ENCODE results near the gene UVRAG.
"Not testable (repeated sequence)": the region's sequence is repeated elsewhere in the genome, so short reads cannot be mapped to it uniquely, and the experiment has no call there.

The UVRAG gene

GRCh38 chr11:75968021-75968625 is 153.1 kb downstream of the UVRAG start:
- TF ChIP-seq CTCF (IDR thresholded peaks at IDR 0.05), result no peak
- H3K4me1 ChIP-seq, result peaks cover 3% of the 10 kb centered on the region
- H3K27ac ChIP-seq, result no peak overlapping the region
- no peaks in the 10 kb centered on the region for H3K27me3 ChIP-seq (ENCODE audit: control insufficient read depth, insufficient read depth, low read length)
- no peak overlapping the region for H3K4me3 ChIP-seq (ENCODE audit: low read depth, low read length)
- H3K4me2 ChIP-seq (ENCODE audit: low read length), result no peak overlapping the region
- H3K36me3 ChIP-seq (ENCODE audit: control insufficient read depth, insufficient read depth, low read length), result no peaks in the 10 kb centered on the region
- H3K9me3 ChIP-seq (ENCODE audit: control insufficient read depth, low read length), result no peaks in the 10 kb centered on the region
- no peak overlapping the region for H2AFZ ChIP-seq
- no peak overlapping the region for H3K9ac ChIP-seq
- H3K79me2 ChIP-seq, result no peaks in the 10 kb centered on the region

GRCh38 chr11:75969626-75970308 is 154.8 kb downstream of the UVRAG start:
- H3K9ac ChIP-seq, result no peak overlapping the region
- no peaks in the 10 kb centered on the region for H3K27me3 ChIP-seq (ENCODE audit: control insufficient read depth, insufficient read depth, low read length)
- H3K4me3 ChIP-seq (ENCODE audit: low read depth, low read length), result no peak overlapping the region
- no peak overlapping the region for H3K4me2 ChIP-seq (ENCODE audit: low read length)
- no peaks in the 10 kb centered on the region for H3K9me3 ChIP-seq (ENCODE audit: control insufficient read depth, low read length)
- H3K27ac ChIP-seq, result no peak overlapping the region
- H2AFZ ChIP-seq, result no peak overlapping the region
- no peak for TF ChIP-seq CTCF (IDR thresholded peaks at IDR 0.05)
- no peaks in the 10 kb centered on the region for H3K79me2 ChIP-seq
- peaks cover 3% of the 10 kb centered on the region for H3K4me1 ChIP-seq
- no peaks in the 10 kb centered on the region for H3K36me3 ChIP-seq (ENCODE audit: control insufficient read depth, insufficient read depth, low read length)

- not testable (repeated sequence) for H2AFZ ChIP-seq
These were observed 158.7 kb downstream of the UVRAG start for GRCh38 chr11:75973710-75974109.

GRCh38 chr11:75979075-75979474 is 164.1 kb downstream of the UVRAG start:
- H3K36me3 ChIP-seq (ENCODE audit: control insufficient read depth, insufficient read depth, low read length); H3K27ac ChIP-seq; H3K4me1 ChIP-seq; H3K27me3 ChIP-seq (ENCODE audit: control insufficient read depth, insufficient read depth, low read length); H3K4me2 ChIP-seq (ENCODE audit: low read length); H2AFZ ChIP-seq; H3K79me2 ChIP-seq; H3K9ac ChIP-seq; H3K4me3 ChIP-seq (ENCODE audit: low read depth, low read length); H3K9me3 ChIP-seq (ENCODE audit: control insufficient read depth, low read length): not testable (repeated sequence)

More at GRCh38 chr11:75973710-75974109, 158.7 kb downstream of the UVRAG start:
- not testable (repeated sequence) for H3K27ac ChIP-seq; H3K9ac ChIP-seq; H3K4me1 ChIP-seq; H3K36me3 ChIP-seq (ENCODE audit: control insufficient read depth, insufficient read depth, low read length); H3K79me2 ChIP-seq; H3K27me3 ChIP-seq (ENCODE audit: control insufficient read depth, insufficient read depth, low read length); H3K4me3 ChIP-seq (ENCODE audit: low read depth, low read length); H3K4me2 ChIP-seq (ENCODE audit: low read length); H3K9me3 ChIP-seq (ENCODE audit: control insufficient read depth, low read length)

- H3K27me3 ChIP-seq (ENCODE audit: control insufficient read depth, insufficient read depth, low read length); H3K9ac ChIP-seq; H3K9me3 ChIP-seq (ENCODE audit: control insufficient read depth, low read length); H3K36me3 ChIP-seq (ENCODE audit: control insufficient read depth, insufficient read depth, low read length); H3K79me2 ChIP-seq; H3K4me3 ChIP-seq (ENCODE audit: low read depth, low read length); H3K27ac ChIP-seq; H3K4me2 ChIP-seq (ENCODE audit: low read length); H2AFZ ChIP-seq; H3K4me1 ChIP-seq: not testable (repeated sequence)
These were observed 164.5 kb downstream of the UVRAG start for GRCh38 chr11:75979479-75980027.

GRCh38 chr11:75980031-75980430 is 165.0 kb downstream of the UVRAG start:
- Histone ChIP-seq H3K27me3 (ENCODE audit: control insufficient read depth, insufficient read depth, low read length) (no peaks in the 10 kb centered on the region), H3K9me3 (ENCODE audit: control insufficient read depth, low read length) (no peaks in the 10 kb centered on the region), H3K36me3 (ENCODE audit: control insufficient read depth, insufficient read depth, low read length) (no peaks in the 10 kb centered on the region), H3K4me2 (ENCODE audit: low read length) (no peak overlapping the region), H2AFZ (no peak overlapping the region), H3K27ac (no peak overlapping the region), H3K9ac (no peak overlapping the region), H3K79me2 (no peaks in the 10 kb centered on the region), H3K4me3 (ENCODE audit: low read depth, low read length) (no peak overlapping the region), H3K4me1 (no peaks in the 10 kb centered on the region)
- no peak for TF ChIP-seq CTCF (IDR thresholded peaks at IDR 0.05)

Measured in parathyroid adenoma (tissue), 2 donors.